Right renal cortex interstitium (tissue), 3 donors: ENCODE measurements around the gene RHBDF2. TPM values are rescaled to one million over a fixed set of nuclear protein-coding genes. Genes with fewer than 3 reads are reported as not detected.

Experiments used
- DNase-seq, 3 donors: peaks; one replicate each; pipeline ENCODE4 v3.0.0-alpha.2; 2013; ENCODE audit warnings: low read depth in 3 of 3, low spot score in 2 of 3
- polyA plus RNA-seq, 3 donors: library from polyadenylated mRNA; unstranded; fragments of 120-200 nt; gene quantifications; one replicate each; pipeline ENCODE4 v1.2.1, GENCODE V29; 2013; ENCODE audit not compliant: insufficient read length in 3 of 3

Gene RHBDF2
- 1 to 10 TPM; 5.6 to 7.2 (median 5.7) TPM for polyA plus RNA-seq

DNA sequence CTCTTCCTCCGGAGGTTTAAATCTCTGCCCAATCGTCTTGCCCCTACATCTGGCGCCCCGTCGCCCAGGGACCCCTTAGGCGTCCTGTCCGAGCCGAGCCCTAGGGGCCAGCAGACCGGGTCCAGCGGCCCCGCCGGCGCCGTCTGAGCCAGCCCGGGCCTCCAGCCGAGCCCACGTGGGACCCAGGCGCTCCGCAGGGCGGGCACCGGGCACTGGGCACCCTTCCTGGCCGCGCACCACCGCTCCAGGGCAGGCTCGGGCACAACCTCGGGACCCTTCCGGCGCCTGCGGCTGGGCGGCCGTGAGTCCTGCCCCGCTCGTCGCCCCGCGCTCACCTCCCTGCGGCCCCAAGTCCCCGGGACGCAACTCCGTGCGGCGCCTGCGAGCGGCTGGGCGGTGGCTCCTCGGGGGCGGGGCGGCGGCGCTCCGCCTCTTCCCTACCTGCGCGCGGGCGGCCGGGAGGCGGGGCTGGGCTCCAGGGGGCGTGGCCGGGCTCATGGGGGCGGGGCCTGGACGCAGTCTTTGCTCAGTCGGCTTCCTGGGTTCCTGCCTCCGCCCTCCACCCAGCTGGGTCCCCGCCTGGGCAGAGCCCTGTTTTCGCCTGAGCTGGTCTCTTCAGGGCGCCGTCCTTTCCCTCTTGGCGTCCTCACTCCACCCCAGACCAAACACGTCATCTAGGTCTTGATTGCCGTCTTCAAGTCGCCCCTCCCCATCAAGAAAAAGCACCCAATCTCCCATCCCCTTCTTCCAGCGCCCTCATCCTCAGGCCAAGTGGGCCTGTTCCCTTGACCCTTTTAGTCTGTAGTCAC is at the start of gene RHBDF2:
RHBDF2 (minus strand) TSS at position 406 of the 809 bp plus-strand sequence. CDS start 19,899 bp downstream, outside the sequence.
- DNase-seq = no peak

DNA sequence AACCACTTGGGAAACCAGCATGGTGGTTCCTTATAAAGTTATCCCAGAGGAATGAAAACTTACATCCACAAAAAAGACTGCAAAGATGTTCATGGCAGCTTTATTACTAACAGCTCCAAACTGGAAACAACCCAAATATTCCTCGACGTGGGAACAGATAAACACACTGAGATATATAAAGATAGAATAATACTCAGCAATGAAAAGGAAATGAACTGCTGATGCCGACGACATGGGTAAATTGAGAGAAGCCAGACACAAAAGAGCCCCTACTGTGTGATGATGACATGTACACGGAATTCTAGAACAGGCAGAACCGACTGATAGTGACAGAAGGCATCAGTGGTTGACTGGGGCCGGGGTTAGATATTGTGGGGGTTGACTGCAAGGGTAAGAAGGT is 48.3 kb upstream of the RHBDF2 start:
- no peak for DNase-seq

DNA sequence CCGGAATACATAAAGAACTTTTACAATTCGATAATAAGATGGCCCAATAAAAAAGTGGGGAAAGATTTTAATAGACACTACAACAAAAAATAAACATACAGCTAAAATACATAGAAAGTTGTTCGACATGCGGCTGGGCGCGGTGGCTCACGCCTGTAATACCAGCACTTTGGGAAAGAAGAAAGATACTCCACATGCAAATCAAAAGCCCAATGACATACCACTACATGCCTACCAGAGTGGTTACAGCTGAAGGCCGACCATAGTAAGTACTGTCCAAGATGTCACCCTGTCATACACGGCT is 47.9 kb upstream of the RHBDF2 start:
- DNase-seq = no peak

DNA sequence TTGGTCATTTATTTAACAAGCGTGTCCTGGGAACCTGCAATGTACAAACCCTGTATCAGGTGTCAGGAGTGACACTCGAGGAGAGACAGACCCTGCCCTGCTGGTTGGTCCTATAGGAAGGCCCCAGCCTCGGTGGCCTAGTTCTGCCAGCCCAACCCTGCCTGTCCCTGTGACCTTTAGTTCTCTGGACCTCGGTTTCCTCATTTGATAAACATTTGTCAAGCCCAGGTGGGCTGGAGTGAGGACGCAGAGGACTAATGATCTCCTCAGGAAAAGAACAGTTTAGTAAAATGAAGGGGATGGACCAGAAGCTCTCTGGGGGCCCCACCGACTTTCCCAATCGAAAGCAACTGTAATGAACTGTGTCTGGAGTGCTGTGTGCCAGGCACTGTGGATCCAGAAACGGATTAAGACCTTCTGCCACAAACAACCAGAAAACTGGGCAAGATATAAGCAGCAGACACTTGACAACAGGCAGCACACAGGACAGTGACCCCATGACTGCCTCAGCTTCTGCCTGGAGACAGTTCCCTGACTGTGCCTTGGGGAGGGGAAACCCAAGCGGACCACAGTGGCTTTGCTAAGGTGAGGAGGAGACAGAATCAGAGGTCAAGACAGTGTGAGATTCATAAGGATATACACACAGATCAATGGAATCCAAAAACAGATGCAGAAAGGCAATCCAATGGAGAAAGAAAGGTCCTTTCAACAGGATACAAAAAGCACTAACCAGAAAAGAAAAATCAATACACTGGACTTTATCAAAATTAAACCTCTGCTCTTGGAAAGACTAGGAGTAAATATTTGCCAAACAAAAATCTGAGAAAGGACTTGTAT is 47.4 kb upstream of the RHBDF2 start:
- no peak for DNase-seq

DNA sequence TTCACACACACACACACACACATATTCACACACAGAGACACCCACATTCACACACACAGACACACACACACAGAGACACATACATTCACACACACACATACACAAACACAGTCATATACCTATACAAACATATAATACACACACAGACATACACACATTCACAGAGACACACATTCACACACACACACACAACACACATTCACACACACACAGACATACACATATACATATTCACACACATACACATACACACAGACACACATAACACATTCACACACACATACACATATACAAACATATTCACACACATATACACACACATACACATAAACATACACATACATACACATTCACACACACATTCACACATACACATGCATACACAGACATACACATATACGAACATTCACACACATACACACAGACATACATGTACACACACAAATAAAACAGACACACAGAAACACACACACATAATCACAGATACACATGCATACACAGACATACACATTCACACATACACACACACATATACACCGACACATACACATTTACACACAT is 46.5 kb upstream of the RHBDF2 start:
- no peak for DNase-seq

DNA sequence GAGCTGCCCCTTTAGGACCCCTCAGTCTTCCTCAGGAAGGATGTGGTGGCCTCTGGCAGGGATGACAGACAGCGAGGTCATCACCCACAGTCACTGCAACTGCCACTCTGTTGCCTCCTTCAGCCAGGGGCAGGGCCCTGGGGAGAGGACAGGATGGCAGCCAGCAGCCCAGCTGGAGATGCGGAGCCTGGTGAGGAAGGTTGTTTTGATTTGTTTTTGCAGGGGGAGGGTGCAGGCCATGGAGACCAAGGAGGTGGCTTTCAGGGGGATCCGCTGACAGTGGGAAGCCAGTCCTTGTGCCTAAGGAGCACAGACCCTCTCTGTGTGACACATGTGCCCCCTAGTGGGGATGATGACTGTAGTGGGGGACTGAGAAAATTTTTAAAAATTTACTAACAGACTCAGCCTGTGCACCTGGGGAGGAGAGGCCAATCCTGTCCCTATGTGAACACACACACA is 46.0 kb upstream of the RHBDF2 start:
- no peak for DNase-seq

DNA sequence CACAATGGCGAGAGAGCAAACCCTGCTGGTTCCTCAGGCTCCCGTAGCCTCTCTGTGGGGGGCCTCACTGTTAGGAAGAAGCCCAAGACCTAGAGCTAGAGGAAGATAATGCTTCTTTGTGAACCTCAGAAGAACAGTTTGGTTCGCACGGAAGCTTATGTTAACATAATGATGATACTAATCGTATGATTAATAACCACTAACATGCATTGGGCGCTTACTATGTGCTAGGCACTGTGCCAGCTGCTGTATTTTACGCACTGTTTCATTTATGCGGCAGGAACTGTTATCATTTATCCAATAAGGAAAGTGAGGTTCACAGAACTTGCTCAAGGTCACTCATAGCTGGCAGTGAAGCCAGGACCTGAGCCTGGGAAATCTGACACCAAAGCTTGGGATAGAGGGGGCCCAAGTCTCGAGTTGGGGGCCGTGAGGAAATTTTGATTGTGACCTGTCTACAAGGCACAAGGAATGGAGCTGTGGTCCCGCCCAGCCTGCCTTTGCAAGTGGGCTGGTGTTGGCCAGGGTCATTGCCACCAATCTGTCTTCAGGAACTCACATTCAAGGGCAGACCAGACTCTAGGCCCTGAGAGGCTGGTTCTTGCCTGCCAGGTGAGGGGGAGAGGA is 45.4 kb upstream of the RHBDF2 start:
- no peak for DNase-seq

DNA sequence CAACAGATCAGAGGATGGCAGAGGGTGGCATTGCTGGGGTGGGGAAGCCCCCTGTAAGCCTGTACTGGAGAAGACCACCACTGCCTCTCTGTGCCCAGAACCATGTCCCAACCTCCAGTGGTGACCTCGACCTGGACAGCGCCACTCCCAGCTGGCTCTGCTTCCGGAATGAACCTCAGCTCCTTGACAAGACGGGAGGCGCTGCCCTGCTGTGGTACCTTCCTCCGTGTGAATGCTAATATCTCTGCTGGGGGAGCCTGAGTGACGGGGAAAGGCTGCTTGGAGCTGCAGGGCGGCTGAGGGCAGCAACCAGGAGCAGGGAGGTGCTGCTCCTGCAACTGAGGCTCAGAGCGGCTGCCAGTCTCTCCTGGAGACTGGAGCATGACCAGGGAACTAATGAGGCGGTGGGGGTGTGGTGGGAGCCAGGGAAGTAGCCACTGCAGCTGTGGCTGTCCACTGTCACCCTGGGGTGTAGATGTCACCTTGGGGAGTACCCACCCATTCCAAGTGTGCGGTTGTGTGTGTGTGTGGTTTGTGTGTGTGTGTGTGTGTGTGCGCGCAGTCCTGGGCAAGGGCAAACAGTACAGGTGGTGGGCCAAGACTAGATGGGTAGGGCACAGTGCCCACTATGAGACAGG is 44.8 kb upstream of the RHBDF2 start:
- no peak for DNase-seq

DNA sequence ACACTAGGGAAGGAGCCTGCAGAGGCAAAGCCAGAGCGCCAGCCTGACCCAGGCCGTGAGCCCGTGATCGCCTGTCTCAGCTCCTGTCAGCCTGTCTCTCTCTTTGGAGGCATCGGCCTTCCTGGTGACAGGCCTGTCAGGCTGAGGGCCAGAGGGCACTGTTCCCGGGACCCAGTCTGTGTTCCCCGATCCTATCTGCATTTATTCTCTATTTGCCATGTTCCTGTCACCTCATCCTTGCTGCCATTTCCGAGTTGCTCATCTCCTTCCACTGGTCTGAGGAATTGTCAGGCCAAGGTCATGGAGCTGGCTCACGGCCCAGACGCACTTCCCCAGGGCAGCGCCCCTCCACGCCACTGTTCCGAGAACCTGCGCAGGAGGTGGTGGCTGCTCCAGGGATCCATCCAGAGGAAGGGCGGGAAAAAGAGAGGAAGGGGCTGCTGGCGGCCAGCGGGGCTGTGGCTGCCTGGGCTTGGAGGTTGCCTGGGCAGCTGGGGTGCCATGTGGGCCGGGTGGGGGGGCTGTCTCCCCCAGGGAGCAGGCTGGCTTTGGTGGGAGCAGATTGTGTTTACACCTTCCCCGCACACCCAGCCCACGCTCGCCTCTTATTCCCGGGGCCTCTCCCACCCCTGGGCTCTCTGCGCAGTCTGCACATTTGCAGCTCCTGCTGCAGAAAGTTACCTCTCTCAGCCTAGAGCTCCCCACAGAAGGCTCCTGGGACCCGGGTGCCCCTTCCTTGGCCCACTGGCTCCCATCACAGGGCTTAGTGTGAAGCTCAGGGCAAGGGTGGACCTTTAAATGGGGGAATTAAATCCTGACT is 43.5 kb upstream of the RHBDF2 start:
- DNase-seq = no peak

DNA sequence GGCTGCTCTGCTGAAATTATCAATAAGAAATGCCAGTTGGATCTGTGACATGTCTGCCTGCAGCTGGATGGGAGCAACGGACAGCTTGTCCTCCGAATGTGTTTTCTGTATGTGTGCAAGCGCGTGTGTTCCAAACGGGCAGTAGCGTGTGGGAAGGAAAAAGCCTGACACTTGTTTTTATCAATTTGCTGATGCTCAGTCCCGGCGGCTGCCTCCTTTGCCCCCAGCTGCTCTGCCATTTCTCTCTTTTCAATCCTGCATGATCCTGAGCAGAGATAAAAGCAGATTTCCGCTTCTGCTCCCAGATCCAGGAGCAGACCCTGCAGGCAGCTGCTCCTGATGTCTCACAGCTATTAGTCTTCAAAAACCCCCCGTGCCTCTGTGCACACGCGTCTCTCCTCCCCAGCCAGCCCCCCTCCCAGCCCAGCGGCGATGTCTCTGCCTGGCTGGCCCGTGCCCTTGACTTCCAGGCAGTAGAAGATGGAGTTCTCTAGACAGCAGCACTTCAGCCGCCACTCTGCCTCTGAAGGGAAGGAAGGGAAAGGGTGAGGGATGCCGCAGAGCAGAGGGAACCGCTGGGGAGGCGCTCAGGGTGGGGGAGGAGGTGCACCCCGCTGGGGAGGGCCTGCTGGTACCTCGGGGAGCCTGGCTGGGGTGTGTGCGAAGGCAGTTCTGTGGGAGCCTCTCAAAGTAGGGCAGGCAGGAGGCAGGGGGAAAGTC is 42.8 kb upstream of the RHBDF2 start:
- no peak for DNase-seq

DNA sequence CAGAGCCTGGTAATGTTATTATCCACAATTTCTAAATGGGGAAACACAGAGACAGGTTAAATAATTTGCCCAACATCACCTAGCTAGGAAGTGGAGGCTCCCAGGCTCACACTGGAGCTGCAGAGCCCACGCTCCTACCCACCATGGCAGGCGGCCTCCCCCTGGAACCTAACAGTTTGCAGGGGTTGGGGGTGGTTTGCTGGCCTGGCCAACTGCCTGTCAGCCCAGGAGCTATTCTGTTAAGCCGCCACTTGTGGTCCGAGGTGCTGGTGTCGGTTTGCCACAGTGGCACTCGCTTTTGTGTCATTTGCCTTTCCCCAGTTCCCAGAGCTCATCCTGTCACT is 42.2 kb upstream of the RHBDF2 start:
- DNase-seq = no peak

DNA sequence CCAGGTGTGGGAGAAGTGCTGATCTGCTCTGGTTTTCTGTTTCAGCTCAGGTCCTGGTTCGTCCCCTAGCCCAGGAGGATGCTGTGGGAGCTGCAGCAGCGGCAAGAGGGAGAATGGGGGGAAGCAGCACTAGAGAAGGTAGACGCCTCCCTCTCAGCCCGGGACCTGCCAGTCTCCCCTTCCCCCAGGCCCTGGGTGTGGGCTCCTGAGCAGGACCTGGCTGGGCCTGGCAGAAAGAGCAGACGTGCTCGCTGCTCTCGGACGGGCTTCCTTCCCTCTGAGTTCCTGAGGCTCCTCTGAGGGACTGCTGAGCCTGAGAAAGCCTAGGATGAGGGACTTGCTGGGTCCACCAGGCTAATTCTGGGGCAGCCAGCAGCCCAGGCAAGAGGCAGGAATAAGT is 41.8 kb upstream of the RHBDF2 start:
- DNase-seq = no peak

DNA sequence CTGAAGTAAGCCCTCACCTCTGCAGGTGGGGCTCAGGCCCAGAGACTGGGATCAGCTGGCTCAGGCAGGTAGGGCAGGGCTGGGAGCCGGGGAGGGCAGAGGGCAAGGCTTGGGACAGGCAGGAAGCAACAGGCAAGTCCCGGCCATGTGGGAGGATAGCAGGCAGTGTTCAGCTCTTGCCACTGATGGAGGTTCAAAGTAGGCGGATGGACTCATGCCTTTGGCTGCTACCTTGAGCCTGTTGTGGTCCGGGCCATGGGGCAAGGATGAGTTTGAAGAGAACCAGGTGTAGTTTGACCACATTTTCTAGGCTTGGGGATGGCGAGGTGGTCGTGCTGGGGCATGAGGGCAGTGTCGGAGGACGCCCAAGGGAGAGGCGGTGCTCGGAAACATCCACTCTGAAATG is 41.3 kb upstream of the RHBDF2 start:
- no peak for DNase-seq

DNA sequence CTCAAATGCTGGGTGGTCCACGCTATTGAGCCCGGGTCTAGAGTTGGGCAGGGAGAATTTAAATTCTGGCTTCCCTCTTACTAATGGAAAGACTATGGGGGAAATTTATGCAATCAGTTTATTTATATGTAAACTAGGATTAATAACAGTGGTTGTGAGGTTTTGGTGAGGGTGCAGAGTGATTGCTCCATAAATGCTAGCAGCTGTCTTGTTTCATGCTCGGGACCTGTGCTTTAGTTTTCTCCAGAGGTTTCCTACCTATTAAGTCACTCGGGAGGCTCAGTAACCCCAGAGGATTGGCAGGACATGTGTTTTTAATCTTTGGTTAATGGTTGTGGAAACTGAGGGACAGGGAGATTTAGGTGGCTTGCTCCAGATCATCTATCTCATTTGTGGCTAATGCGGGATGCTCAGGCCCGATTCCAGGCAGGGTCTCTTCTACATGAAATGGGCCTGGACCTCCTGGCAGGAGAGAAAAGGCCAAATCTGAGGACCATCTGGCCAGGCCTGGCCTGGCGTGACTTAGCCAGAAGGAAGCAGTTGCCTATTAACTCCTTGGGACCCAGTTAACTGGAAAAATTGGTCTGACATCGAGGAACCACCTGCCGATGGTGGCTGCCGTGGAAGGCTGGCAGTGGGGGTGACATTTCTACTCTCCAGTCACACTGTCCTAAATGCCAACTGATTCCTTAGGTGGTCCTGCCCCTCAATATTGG is 40.7 kb upstream of the RHBDF2 start:
- DNase-seq = no peak

DNA sequence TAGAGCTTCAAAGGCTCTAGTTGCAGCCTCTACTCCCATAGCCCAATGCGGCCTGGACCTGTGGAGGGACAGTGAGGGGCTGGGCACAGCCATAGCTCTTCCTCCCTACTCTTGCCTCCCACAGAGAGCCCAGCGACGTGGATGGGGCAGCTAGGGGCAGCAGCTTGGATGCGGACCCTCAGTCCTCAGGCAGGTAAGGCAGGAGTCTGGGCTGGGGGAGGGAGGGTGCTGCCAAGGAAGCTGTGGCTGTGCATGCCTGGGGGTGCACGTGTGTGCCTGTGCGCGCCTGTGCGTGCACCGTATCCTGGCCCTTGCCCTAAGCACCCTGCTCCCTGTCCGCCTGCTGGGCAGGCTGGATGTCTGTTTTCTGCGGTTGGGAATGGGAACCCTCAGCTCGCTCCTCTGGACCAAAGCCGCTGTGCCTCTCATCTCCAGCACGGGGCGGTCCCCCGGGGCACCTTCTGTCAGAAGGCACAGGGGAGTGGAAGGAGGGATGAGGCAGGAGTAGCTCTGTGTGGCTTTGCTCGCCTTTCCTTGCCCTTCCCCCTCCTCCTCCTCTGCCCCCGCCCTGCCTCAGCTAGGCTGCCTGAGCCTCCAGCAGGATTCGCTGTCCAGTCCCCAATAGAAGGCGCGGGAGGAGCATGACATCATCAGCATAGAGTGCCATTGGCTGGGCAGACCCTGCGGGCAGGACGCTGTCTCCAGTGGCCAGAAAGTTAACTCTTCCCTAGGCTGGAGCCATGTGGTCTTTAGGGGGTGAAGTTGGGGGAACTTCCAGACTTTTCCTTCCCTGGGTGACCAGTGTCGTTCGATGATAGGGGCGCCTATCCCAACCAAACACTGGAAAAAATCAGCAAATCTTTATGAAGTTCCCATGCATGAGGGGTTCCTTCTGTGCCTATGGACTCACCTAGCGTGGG is 39.4 kb upstream of the RHBDF2 start:
- peak; percentile 85 to 95 (median 87) for DNase-seq

DNA sequence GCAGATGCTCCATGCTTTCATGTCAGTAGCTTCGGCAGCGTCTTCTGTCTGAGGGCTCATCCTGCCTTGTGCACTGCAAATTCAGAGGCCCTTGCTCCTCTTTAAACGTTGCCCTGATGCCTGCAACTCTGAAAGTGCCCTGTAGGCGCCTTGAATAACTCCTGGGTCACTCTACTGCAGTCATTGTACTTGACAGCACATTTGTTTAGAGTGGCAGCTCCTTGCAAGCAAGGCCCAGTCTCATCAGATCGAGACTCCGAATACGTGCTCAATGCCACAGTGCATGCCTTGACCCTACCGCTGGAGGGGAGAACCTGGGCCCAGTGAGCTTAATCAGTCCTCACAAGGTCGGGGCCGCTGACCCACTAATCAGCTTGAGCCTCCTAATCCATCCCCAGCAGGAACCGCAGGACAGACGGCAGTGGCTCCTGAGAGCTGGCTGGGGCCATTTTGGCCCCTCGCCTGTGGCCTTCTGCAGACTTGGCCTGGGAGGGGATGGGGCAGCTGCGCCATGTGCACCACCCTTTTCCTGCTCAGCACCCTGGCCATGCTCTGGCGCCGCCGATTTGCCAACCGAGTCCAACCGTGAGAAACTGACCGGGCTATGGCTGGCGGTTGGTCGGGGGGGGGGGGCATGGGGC is 38.5 kb upstream of the RHBDF2 start, which contains the start of gene PRCD:
PRCD (plus strand) TSS at position 414 of the 641 bp plus-strand sequence; CDS start at position 512, 98 bp downstream.
- no peak for DNase-seq
